ENCODE measurements around the gene NADK2. TPM values are rescaled to one million over a fixed set of nuclear protein-coding genes. Genes with fewer than 3 reads are reported as not detected.

NADK2 gene
- total RNA-seq, 1 donor from 2014 or later, result 20.7 TPM

GRCh38 chr5:36238502-36239295, 3.0 kb downstream of the NADK2 start:
- H3K4me3 Mint-ChIP-seq (ENCODE audit: unreplicated experiment), result no peak overlapping the region
- Histone ChIP-seq H3K36me3 (ENCODE audit: insufficient read depth, low read length) (no peaks in the 10 kb centered on the region), H3K27ac (ENCODE audit: low read depth, low read length) (no peak overlapping the region), H3K4me1 (ENCODE audit: insufficient read depth, low read length) (peaks cover 16% of the 10 kb centered on the region), H3K9me3 (ENCODE audit: insufficient read depth, low read depth, low read length) (no peaks in the 10 kb centered on the region), H3K4me2 (ENCODE audit: low read length) (no peak overlapping the region), H4K20me1 (ENCODE audit: insufficient read depth, low read length) (peaks cover 9% of the 10 kb centered on the region), H3K9ac (ENCODE audit: low read length) (no peak overlapping the region), H2AFZ (ENCODE audit: low read depth, low read length) (no peak overlapping the region), H3K79me2 (ENCODE audit: insufficient read depth, low read length) (peaks cover 43% of the 10 kb centered on the region), H3K4me3 (ENCODE audit: insufficient read depth, low read depth, low read length) (no peak overlapping the region), H3K27me3 (ENCODE audit: insufficient read depth, low read length) (no peaks in the 10 kb centered on the region)
- no peaks in the 10 kb centered on the region for H3K9me3 Mint-ChIP-seq (ENCODE audit: unreplicated experiment)
- DNase-seq (ENCODE audit: low read depth) (no peak), FAIRE-seq (no peak)
- H3K4me1 Mint-ChIP-seq (ENCODE audit: low read depth, unreplicated experiment), result peaks cover 16% of the 10 kb centered on the region
- H3K27ac Mint-ChIP-seq (ENCODE audit: unreplicated experiment), result no peak overlapping the region
- TF ChIP-seq EZH2 (IDR thresholded peaks at IDR 0.05; ENCODE audit: insufficient read depth, low read length) (no peak), CTCF (IDR thresholded peaks at IDR 0.05; ENCODE audit: insufficient read depth, low read depth, low read length) (no peak)
- no peaks in the 10 kb centered on the region for H3K27me3 Mint-ChIP-seq (ENCODE audit: low read depth, unreplicated experiment)
- no peaks in the 10 kb centered on the region for H3K36me3 Mint-ChIP-seq (ENCODE audit: low read depth, unreplicated experiment)

- H3K9me3 Mint-ChIP-seq (ENCODE audit: unreplicated experiment), result no peaks in the 10 kb centered on the region
- no peak overlapping the region for H3K4me3 ChIP-seq (ENCODE audit: insufficient read depth, low read depth, low read length)
- H3K4me1 ChIP-seq (ENCODE audit: insufficient read depth, low read length), result peaks cover 16% of the 10 kb centered on the region
- H3K27me3 Mint-ChIP-seq (ENCODE audit: low read depth, unreplicated experiment), result no peaks in the 10 kb centered on the region
- no peak overlapping the region for H3K27ac Mint-ChIP-seq (ENCODE audit: unreplicated experiment)
- H3K36me3 Mint-ChIP-seq (ENCODE audit: low read depth, unreplicated experiment), result no peaks in the 10 kb centered on the region
- no peaks in the 10 kb centered on the region for H3K36me3 ChIP-seq (ENCODE audit: insufficient read depth, low read length)
- TF ChIP-seq CTCF (IDR thresholded peaks at IDR 0.05; ENCODE audit: insufficient read depth, low read depth, low read length), result no peak
- no peak for TF ChIP-seq EZH2 (IDR thresholded peaks at IDR 0.05; ENCODE audit: insufficient read depth, low read length)
- no peak for DNase-seq (ENCODE audit: low read depth)
- no peak overlapping the region for H3K27ac ChIP-seq (ENCODE audit: low read depth, low read length)
- H3K4me3 Mint-ChIP-seq (ENCODE audit: unreplicated experiment), result no peak overlapping the region
- no peak overlapping the region for H3K9ac ChIP-seq (ENCODE audit: low read length)
- no peak overlapping the region for H2AFZ ChIP-seq (ENCODE audit: low read depth, low read length)
- no peak overlapping the region for H3K4me2 ChIP-seq (ENCODE audit: low read length)
- H4K20me1 ChIP-seq (ENCODE audit: insufficient read depth, low read length), result peaks cover 9% of the 10 kb centered on the region
- no peaks in the 10 kb centered on the region for H3K27me3 ChIP-seq (ENCODE audit: insufficient read depth, low read length)
- no peaks in the 10 kb centered on the region for H3K9me3 ChIP-seq (ENCODE audit: insufficient read depth, low read depth, low read length)
- peaks cover 16% of the 10 kb centered on the region for H3K4me1 Mint-ChIP-seq (ENCODE audit: low read depth, unreplicated experiment)
- H3K79me2 ChIP-seq (ENCODE audit: insufficient read depth, low read length), result peaks cover 43% of the 10 kb centered on the region
- FAIRE-seq, result no peak
Observed at GRCh38 chr5:36237751-36238150, 4.0 kb downstream of the NADK2 start.

- no peaks in the 10 kb centered on the region for H3K36me3 Mint-ChIP-seq (ENCODE audit: low read depth, unreplicated experiment)
- H3K79me2 ChIP-seq (ENCODE audit: insufficient read depth, low read length), result peaks cover 46% of the 10 kb centered on the region
- no peak overlapping the region for H3K4me3 ChIP-seq (ENCODE audit: insufficient read depth, low read depth, low read length)
Observed at GRCh38 chr5:36236801-36237200, 4.9 kb downstream of the NADK2 start.

More at GRCh38 chr5:36236801-36237200, 4.9 kb downstream of the NADK2 start:
- Histone ChIP-seq H3K9me3 (ENCODE audit: insufficient read depth, low read depth, low read length) (no peaks in the 10 kb centered on the region), H3K27ac (ENCODE audit: low read depth, low read length) (no peak overlapping the region), H2AFZ (ENCODE audit: low read depth, low read length) (no peak overlapping the region), H3K27me3 (ENCODE audit: insufficient read depth, low read length) (no peaks in the 10 kb centered on the region), H3K9ac (ENCODE audit: low read length) (no peak overlapping the region), H3K4me2 (ENCODE audit: low read length) (no peak overlapping the region), H3K4me1 (ENCODE audit: insufficient read depth, low read length) (peaks cover 9% of the 10 kb centered on the region), H3K36me3 (ENCODE audit: insufficient read depth, low read length) (no peaks in the 10 kb centered on the region), H4K20me1 (ENCODE audit: insufficient read depth, low read length) (peaks cover 9% of the 10 kb centered on the region)
- Mint-ChIP-seq H3K4me1 (ENCODE audit: low read depth, unreplicated experiment) (peaks cover 16% of the 10 kb centered on the region), H3K27me3 (ENCODE audit: low read depth, unreplicated experiment) (no peaks in the 10 kb centered on the region), H3K4me3 (ENCODE audit: unreplicated experiment) (no peak overlapping the region), H3K9me3 (ENCODE audit: unreplicated experiment) (no peaks in the 10 kb centered on the region), H3K27ac (ENCODE audit: unreplicated experiment) (no peak overlapping the region)
- DNase-seq (ENCODE audit: low read depth), result no peak
- no peak for TF ChIP-seq EZH2 (IDR thresholded peaks at IDR 0.05; ENCODE audit: insufficient read depth, low read length)
- no peak for FAIRE-seq

All from astrocyte (in vitro differentiated cells and primary cell).